GM13976 (cell line): Measurements from ENCODE around the gene LZTS3.

Experiments used
- DNase-seq: peaks from one replicate; pipeline ENCODE4 v3.0.0; 2012; ENCODE audit warnings: low spot score
- in situ Hi-C: fragments of 300-500 bp; cut with MboI; formaldehyde crosslinking; loops from one replicate; pipeline ENCODE4 v1.12.0; 2022; ENCODE audit warnings: low sequenced_read_pairs, mixed read lengths, inconsistent platforms; ENCODE audit not compliant: unreplicated experiment
- TF ChIP-seq, protein P1 (sequence below): IDR thresholded peaks from 2 replicates; pipeline ENCODE4 v1.5.1; 2012; ENCODE audit warnings: borderline replicate concordance, mild to moderate bottlenecking; ENCODE audit not compliant: insufficient read depth; ENCODE audit errors: extremely low read depth, missing control alignments, control extremely low read depth

Gene LZTS3

DNA sequence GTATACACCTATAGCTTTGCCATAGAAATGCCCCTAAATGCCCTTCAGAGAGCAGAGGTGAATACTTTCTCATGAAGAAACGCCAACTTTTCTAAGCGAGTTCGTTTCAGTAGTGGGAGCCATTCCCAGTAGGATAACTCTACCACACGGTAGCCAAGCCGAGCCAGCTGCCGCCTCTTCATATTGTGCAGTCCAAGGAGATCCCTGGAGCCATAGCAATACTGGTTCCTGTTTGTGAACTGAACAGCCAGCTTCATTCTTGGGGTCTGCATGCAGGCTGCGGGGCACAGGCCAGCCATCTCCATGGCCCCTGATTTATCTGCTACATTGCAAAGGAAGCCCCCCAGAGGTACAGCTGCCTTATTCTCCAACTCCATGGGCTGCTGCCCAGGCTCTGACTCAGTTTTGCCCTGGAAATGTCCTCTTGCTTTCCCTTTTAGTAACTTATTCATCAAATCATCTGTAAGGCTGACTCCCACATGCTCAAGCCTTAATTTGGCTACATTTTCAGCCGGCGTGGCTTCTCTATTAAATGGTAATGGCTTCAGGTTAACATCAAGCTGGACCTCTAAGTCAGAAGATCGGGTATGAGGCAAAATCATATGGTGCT lies 26.5 kb downstream of the LZTS3 start:
- in situ Hi-C loops = no loop called here
- TF ChIP-seq, protein P1, sequence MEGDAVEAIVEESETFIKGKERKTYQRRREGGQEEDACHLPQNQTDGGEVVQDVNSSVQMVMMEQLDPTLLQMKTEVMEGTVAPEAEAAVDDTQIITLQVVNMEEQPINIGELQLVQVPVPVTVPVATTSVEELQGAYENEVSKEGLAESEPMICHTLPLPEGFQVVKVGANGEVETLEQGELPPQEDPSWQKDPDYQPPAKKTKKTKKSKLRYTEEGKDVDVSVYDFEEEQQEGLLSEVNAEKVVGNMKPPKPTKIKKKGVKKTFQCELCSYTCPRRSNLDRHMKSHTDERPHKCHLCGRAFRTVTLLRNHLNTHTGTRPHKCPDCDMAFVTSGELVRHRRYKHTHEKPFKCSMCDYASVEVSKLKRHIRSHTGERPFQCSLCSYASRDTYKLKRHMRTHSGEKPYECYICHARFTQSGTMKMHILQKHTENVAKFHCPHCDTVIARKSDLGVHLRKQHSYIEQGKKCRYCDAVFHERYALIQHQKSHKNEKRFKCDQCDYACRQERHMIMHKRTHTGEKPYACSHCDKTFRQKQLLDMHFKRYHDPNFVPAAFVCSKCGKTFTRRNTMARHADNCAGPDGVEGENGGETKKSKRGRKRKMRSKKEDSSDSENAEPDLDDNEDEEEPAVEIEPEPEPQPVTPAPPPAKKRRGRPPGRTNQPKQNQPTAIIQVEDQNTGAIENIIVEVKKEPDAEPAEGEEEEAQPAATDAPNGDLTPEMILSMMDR = no peak

DNA sequence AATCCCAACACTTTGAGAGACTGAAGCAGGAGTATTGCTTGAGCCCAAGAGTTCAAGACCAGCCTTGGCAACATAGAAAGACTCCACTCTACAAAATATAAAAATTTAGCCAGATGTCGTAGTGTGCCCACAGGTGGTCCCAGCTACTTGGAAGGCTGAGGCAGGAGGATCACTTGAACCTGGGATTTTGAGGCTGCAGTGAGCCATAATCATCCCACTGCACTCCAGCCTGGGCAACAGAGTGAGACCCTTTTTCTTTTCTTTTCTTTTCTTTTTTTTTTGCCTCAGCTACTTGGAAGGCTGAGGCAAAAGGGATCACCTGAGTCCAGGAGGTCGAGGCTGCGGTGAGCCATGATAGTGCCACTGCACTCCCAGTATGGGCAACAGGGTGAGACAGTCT lies 31.6 kb downstream of the LZTS3 start:
- in situ Hi-C loops = no loop called here
- TF ChIP-seq, protein P1 = no peak
- no peak for DNase-seq

More for the DNA sequence above, 26.5 kb downstream of the LZTS3 start:
- DNase-seq = no peak

DNA sequence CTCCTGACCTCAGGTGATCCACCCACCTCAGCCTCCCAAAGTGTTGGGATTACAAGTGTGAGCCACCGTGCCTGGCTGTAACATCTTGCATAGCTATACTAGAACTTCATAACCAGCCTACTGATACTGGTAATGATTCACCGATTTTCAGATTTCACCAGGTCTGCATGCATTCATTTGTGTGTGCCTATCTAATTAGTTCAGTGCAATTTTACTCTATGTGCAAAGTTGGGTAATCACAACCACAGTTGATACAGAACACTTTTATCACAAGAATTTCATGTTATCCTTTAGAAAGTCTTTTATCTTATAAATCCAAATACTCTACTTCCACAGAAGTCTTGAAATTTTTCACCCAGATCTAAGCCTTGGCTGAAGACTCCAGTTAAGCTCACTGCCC lies 35.9 kb downstream of the LZTS3 start:
- TF ChIP-seq, protein P1 = no peak
- DNase-seq = no peak
- in situ Hi-C loops = no loop called here

DNA sequence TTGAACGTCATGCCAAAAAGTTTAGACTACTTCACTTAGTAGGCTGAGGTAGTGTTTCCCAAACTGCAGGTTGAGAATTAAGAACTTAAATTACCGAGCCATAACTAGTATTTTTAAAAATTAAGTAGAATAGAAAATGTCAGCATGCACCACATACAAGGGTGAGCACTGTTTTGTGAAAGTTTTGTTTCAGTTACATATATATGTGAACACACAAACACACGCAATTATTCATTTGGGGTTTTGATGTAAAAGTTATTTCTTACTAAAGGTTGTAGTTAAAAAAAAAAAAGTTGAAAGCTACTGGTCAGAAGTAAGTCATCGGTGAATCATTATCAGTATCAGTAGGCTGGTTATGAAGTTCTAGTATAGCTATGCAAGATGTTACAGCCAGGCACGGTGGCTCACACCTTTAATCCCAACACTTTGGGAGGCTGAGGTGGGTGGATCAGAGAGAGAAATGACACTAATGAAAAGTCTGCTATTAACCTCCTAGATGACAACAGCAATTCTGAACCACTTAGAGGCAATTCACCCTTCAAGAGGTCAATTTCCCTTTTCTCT lies 37.8 kb downstream of the LZTS3 start:
- no peak for DNase-seq
- TF ChIP-seq, protein P1 = no peak
- in situ Hi-C loops = no loop called here

DNA sequence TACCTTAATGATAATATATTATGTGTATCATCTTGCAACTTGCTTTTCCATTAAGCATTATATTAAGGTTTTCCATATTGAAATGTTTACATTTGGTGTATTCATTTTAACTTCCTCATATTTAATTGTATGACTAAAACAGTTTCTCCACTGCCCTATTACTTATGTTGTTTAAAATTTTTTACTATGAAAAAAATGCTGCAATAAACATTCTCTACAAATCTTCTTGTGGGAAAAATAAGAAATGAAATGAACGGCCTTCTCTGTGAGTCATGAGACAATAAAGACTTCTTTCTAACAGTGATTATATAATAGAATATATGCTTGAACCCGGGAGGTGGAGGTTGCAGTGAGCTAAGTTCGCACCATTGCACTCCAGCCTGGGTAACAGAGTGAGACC lies 39.2 kb downstream of the LZTS3 start:
- in situ Hi-C loops = no loop called here
- no peak for DNase-seq

DNA sequence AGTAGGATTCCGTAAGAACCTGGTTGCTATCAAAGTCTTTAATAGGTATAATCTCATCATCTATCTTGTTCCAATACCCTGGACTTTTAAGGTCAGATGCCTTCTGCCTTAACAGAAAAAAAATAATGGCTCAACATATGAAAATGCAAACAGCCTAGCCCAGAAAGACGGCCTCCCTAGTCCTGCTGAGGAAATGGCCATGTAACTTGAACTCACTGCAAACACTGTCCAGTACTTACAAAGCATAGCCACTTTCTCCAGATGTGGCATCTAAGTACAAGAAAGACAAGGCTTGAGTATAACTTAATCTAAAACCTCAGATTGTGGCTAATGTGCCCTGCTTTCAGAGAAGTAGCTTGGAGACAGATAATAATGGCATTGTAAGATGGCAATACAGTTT lies 40.2 kb downstream of the LZTS3 start:
- in situ Hi-C loops = no loop called here
- DNase-seq = no peak
- TF ChIP-seq, protein P1 = no peak

More for the DNA sequence above, 39.2 kb downstream of the LZTS3 start:
- TF ChIP-seq, protein P1 = no peak
